ENCODE results near the gene GGACT.

- TF ChIP-seq CTCF (IDR thresholded peaks at IDR 0.05; ENCODE audit: poor library complexity) (no peak), EZH2 (IDR thresholded peaks at IDR 0.05; ENCODE audit: borderline replicate concordance) (no peak)
Measured at GRCh38 chr13:100483841-100484381, 104.7 kb downstream of the GGACT start.

Measured in hepatocyte (in vitro differentiated cells).